Measurements from ENCODE around the gene ECT2.

- TF ChIP-seq POLR2A (IDR thresholded peaks at IDR 0.05; ENCODE audit: low read length) (no peak), GATA1 (IDR thresholded peaks at IDR 0.05; ENCODE audit: low read depth, low read length) (no peak)
These were observed 16.3 kb downstream of the ECT2 start for GRCh38 chr3:172766718-172767405.
